ENCODE measurements around the gene DMD. TPM values are rescaled to one million over a fixed set of nuclear protein-coding genes. Genes with fewer than 3 reads are reported as not detected.

DMD gene
- polyA plus RNA-seq, 2 of the 4 experiments (the other 2 are of a cell fraction): 0.03 TPM; not detected in 1

- WGBS (ENCODE audit: missing lambda C conversion rate): 13% methylated on average over 1 of the region's 1 CpG
- H3K4me2 ChIP-seq: no peak overlapping the region
- no peak overlapping the region for H3K27ac ChIP-seq
- TF ChIP-seq BCL3 (IDR thresholded peaks at IDR 0.05): no peak
- TF ChIP-seq JUNB (IDR thresholded peaks at IDR 0.05): no peak
- no peak for TF ChIP-seq EHF (CRISPR knock-in tag; IDR thresholded peaks at IDR 0.05)
- TF ChIP-seq FOSL2 (IDR thresholded peaks at IDR 0.05): no peak
- no peak for TF ChIP-seq FOSL2 (CRISPR knock-in tag; IDR thresholded peaks at IDR 0.05)
- TF ChIP-seq CHD2 (IDR thresholded peaks at IDR 0.05; ENCODE audit: low read length, partially characterized antibody): no peak
- TF ChIP-seq CBX2 (IDR thresholded peaks at IDR 0.05; ENCODE audit: borderline replicate concordance, low read depth): no peak
- no peak for TF ChIP-seq CEBPB (IDR thresholded peaks at IDR 0.05)
- no peak for TF ChIP-seq ATOH8 (CRISPR knock-in tag; IDR thresholded peaks at IDR 0.05; ENCODE audit: low read depth)
- no peak for TF ChIP-seq ELK1 (IDR thresholded peaks at IDR 0.05; ENCODE audit: low read depth, low read length)
- no peak for TF ChIP-seq BHLHE40 (IDR thresholded peaks at IDR 0.05; ENCODE audit: low read depth, low read length)
- TF ChIP-seq MYC (IDR thresholded peaks at IDR 0.05; ENCODE audit: borderline replicate concordance, low read length): no peak
- TF ChIP-seq MAX (IDR thresholded peaks at IDR 0.05): no peak
- TF ChIP-seq HMGXB4 (CRISPR knock-in tag; IDR thresholded peaks at IDR 0.05; ENCODE audit: borderline replicate concordance): no peak
- CTCF ChIA-PET: no interaction called here
- FAIRE-seq (no peak), ATAC-seq (no peak), DNase-seq (ENCODE audit: low read depth in 1 of 2, low spot score in 1 of 2) (no peak)
- H3K9me3 ChIP-seq: no peaks in the 10 kb centered on the region
- H3K4me3 ChIP-seq: no peak overlapping the region
- H3K4me1 ChIP-seq: no peaks in the 10 kb centered on the region
- POLR2A ChIA-PET: no interaction called here
These were observed 1860.6 kb downstream of the DMD start for GRCh38 chrX:31350808-31351074.

GRCh38 chrX:31349515-31349914 is 1861.8 kb downstream of the DMD start:
- DNase-seq (ENCODE audit: low read depth in 1 of 2, low spot score in 1 of 2) (no peak), ATAC-seq (no peak), FAIRE-seq (no peak)
- ChIA-PET POLR2A (no interaction called here), CTCF (no interaction called here)
- H3K4me3 ChIP-seq: no peak overlapping the region
- 21% methylated on average over 4 of the region's 4 CpGs for WGBS (ENCODE audit: missing lambda C conversion rate)
- no peak overlapping the region for H3K27ac ChIP-seq
- TF ChIP-seq RNF2 (IDR thresholded peaks at IDR 0.05; ENCODE audit: borderline replicate concordance, low read depth): no peak
- TF ChIP-seq HES2 (IDR thresholded peaks at IDR 0.05): no peak
- no peak for TF ChIP-seq EP300 (IDR thresholded peaks at IDR 0.05)
- TF ChIP-seq HEYL (CRISPR knock-in tag; IDR thresholded peaks at IDR 0.05): no peak
- TF ChIP-seq ZC3H11A (IDR thresholded peaks at IDR 0.05): no peak
- no peak for TF ChIP-seq PHF8 (IDR thresholded peaks at IDR 0.05; ENCODE audit: borderline replicate concordance, low read depth)
- H3K4me2 ChIP-seq: no peak overlapping the region
- H3K9me3 ChIP-seq: no peaks in the 10 kb centered on the region
- no peaks in the 10 kb centered on the region for H3K4me1 ChIP-seq

GRCh38 chrX:31340587-31340986 is 1870.8 kb downstream of the DMD start:
- POLR2A ChIA-PET: no interaction called here
- no peak for ATAC-seq
- TF ChIP-seq HOXA7 (CRISPR knock-in tag; IDR thresholded peaks at IDR 0.05): no peak
- TF ChIP-seq EP300 (IDR thresholded peaks at IDR 0.05): no peak
- TF ChIP-seq BHLHE40 (IDR thresholded peaks at IDR 0.05; ENCODE audit: low read depth, low read length): no peak
- TF ChIP-seq ESRRA (IDR thresholded peaks at IDR 0.05; ENCODE audit: borderline replicate concordance, low read length): no peak
- TF ChIP-seq FOSB (CRISPR knock-in tag; IDR thresholded peaks at IDR 0.05): no peak
- TF ChIP-seq USF2 (IDR thresholded peaks at IDR 0.05): no peak
- no peak for TF ChIP-seq SREBF2 (IDR thresholded peaks at IDR 0.05)
- no peak for TF ChIP-seq ELK1 (IDR thresholded peaks at IDR 0.05; ENCODE audit: low read depth, low read length)
- TF ChIP-seq CBX8 (IDR thresholded peaks at IDR 0.05): no peak
- no peak for TF ChIP-seq HOXB13 (CRISPR knock-in tag; IDR thresholded peaks at IDR 0.05; ENCODE audit: low read depth)
- no peak for TF ChIP-seq MAZ (IDR thresholded peaks at IDR 0.05; ENCODE audit: borderline replicate concordance, low read depth, low read length)
- no peak for TF ChIP-seq NPAS2 (CRISPR knock-in tag; IDR thresholded peaks at IDR 0.05; ENCODE audit: borderline replicate concordance)
- TF ChIP-seq RARB (CRISPR knock-in tag; IDR thresholded peaks at IDR 0.05): no peak

More at GRCh38 chrX:31340587-31340986, 1870.8 kb downstream of the DMD start:
- DNase-seq (ENCODE audit: low read depth in 1 of 2, low spot score in 1 of 2) (no peak), FAIRE-seq (no peak)
- Histone ChIP-seq H3K4me1 (no peaks in the 10 kb centered on the region), H3K27ac (no peak overlapping the region), H3K9me3 (no peaks in the 10 kb centered on the region), H3K4me2 (no peak overlapping the region), H3K4me3 (no peak overlapping the region)
- CTCF ChIA-PET: interaction anchor here (0.5 kb wide), 1 partner anchor 40 kb away, joined by 3 read pairs; no protein-coding TSS in a partner anchor
- 2% methylated on average over 4 of the region's 4 CpGs for WGBS (ENCODE audit: missing lambda C conversion rate)

All from A549 (cell line).